SJCRH30 (cell line): ENCODE results near the gene CFAP61. TPM values are rescaled to one million over a fixed set of nuclear protein-coding genes. Genes with fewer than 3 reads are reported as not detected.
"Not testable (repeated sequence)": the region's sequence is repeated elsewhere in the genome, so short reads cannot be mapped to it uniquely, and the experiment has no call there.

ENCODE experiments used
- DNase-seq, 2 experiments: peaks; one replicate each; pipeline ENCODE4 v3.0.0-alpha.2; 2015 to 2020
- H3K27ac ChIP-seq: fragments of 250-450 bp; sonication (Bioruptor Pico); 2 replicates; pipeline ENCODE4 v1.5.1; 2020; ENCODE audit warnings: mild to moderate bottlenecking, moderate library complexity
- H3K27me3 ChIP-seq: fragments of 250-450 bp; sonication (Bioruptor Pico); 2 replicates; pipeline ENCODE4 v1.5.1; 2020; ENCODE audit warnings: mild to moderate bottlenecking, moderate library complexity
- H3K36me3 ChIP-seq: fragments of 250-450 bp; sonication (Bioruptor Pico); 2 replicates; pipeline ENCODE4 v1.5.1; 2020; ENCODE audit warnings: mild to moderate bottlenecking, moderate library complexity
- H3K4me1 ChIP-seq: fragments of 250-450 bp; sonication (Bioruptor Pico); 2 replicates; pipeline ENCODE4 v1.5.1; 2020; ENCODE audit warnings: mild to moderate bottlenecking, moderate library complexity
- H3K4me3 ChIP-seq: fragments of 250-450 bp; sonication (Bioruptor Pico); 2 replicates; pipeline ENCODE4 v1.5.1; 2020; ENCODE audit warnings: mild to moderate bottlenecking, moderate library complexity
- H3K9me3 ChIP-seq: fragments of 250-450 bp; sonication (Bioruptor Pico); replicated peaks from 2 replicates; pipeline ENCODE4 v1.5.1; 2020; ENCODE audit warnings: mild to moderate bottlenecking, moderate library complexity
- total RNA-seq: library from RNA; depleted of rRNA; stranded (reverse); fragments of >200 nt; shearing (Covaris generic); gene quantifications from 2 replicates; pipeline ENCODE4 v1.2.3, GENCODE V29; 2014

The CFAP61 gene
- total RNA-seq, 1 experiment from 2014 or later, result 0.40 TPM

GRCh38 chr20:20226554-20226953, 174.2 kb downstream of the CFAP61 start:
- H3K4me3 ChIP-seq, result no peak overlapping the region
- DNase-seq, result no peak
- H3K4me1 ChIP-seq, result peaks cover 6% of the 10 kb centered on the region
- peaks cover 5% of the 10 kb centered on the region; the same call in 1 of the 2 replicates for H3K27me3 ChIP-seq
- no peaks in the 10 kb centered on the region for H3K36me3 ChIP-seq
- H3K9me3 ChIP-seq, result 0 out of 2 replicates have a peak, but pooled peaks cover 4% of the 10 kb centered on the region
- H3K27ac ChIP-seq, result no peak overlapping the region

DNA sequence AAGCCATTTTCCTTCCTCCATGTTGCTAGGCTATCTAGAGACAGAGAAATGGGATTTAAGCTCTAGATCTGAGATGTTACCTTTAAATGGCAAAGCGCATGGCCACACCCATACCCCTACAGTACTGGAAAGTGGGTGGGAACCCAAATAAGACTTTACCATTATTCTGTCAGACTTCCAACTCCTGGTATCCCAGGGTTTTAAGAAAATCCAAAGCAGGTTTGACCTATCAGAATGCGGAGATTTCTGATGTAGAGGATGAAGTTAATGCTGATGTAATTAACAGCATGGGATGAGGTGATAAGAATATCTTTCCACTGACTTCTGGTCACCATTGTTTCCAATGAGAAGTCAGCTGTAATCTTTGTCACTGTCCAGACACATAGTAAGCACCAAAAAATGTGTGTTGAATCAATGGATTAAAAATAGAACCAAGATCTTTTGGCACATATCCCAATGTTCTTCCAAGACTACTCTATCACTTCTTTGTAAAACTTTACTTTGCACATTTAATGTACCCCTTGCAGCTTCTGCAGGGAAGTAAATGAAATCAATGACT, 174.8 kb downstream of the CFAP61 start:
- no peaks in the 10 kb centered on the region for H3K36me3 ChIP-seq
- no peak for DNase-seq
- no peak overlapping the region for H3K27ac ChIP-seq
- H3K4me1 ChIP-seq, result peaks cover 6% of the 10 kb centered on the region
- H3K4me3 ChIP-seq, result no peak overlapping the region
- 0 out of 2 replicates have a peak, but pooled peaks cover 4% of the 10 kb centered on the region for H3K9me3 ChIP-seq
- peaks cover 5% of the 10 kb centered on the region; the same call in 1 of the 2 replicates for H3K27me3 ChIP-seq

DNA sequence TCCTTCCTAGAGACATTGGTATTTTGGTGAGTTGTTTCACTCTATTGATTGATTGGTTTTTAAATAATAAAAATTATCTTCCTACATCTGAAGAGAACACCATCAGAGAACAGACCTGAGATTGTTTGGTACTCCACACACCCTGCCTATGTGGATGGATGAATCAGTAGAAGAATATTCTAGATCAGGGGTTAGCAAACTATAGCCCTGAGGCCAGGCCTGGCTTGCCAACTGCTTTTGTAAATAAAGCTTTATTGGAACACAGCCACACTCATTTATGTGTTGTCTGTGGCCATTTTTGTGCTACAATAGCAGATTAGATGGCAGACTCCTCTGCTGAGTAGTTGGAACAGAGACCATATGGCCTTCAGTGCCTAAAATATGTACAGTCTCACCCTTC, 176.0 kb downstream of the CFAP61 start:
- Histone ChIP-seq H3K9me3 (0 out of 2 replicates have a peak, but pooled peaks cover 4% of the 10 kb centered on the region), H3K36me3 (no peaks in the 10 kb centered on the region), H3K4me1 (peaks cover 12% of the 10 kb centered on the region), H3K27ac (no peak overlapping the region), H3K27me3 (peaks cover under 1% of the 10 kb centered on the region; the same call in 1 of the 2 replicates), H3K4me3 (no peak overlapping the region)
- DNase-seq, result no peak

DNA sequence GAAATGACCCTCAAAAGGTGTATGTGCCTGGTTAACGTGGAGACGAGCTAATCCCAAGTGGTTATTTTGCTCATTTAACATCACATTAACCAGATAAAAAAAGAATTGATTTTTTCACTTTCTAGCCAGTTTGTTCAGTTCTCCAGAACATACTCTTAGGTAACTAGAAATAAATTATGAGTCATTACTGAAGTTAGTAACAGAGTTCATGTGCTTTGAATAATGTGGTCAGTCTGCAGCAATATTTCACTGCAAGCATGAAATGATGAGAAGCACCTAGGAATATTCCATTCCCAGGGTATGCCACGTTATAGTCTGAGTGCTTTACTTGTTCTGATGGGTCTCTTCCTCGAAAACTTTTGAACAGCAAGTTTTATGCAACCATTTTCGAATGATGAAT, 177.3 kb downstream of the CFAP61 start:
- Histone ChIP-seq H3K4me1 (peaks cover 10% of the 10 kb centered on the region), H3K36me3 (no peaks in the 10 kb centered on the region), H3K27me3 (no peaks in the 10 kb centered on the region; the same call in 1 of the 2 replicates), H3K9me3 (0 out of 2 replicates have a peak, but pooled peaks cover 4% of the 10 kb centered on the region), H3K27ac (no peak overlapping the region), H3K4me3 (no peak overlapping the region)
- DNase-seq, result no peak

DNA sequence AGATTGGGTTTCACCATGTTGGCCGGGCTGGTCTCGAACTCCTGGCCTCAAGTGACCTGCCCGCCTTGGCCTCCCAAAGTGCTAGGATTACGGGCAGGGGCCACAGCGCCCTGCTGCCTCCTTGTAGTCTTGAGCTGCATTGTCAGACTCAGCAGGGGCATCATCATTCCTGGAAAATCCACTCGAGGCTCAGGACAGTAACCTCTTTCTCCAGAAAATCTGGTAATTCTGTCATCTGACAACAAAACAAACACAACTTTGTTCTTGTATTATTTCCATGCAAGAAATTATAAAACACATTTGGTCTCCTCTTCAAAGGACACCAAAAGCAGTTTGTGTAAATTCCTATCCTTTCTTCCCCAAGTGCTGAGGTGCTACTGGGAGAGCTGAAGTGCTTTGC, 178.4 kb downstream of the CFAP61 start:
- no peak for DNase-seq
- H3K9me3 ChIP-seq, result 0 out of 2 replicates have a peak, but pooled peaks cover 4% of the 10 kb centered on the region

GRCh38 chr20:20231528-20232298, 179.4 kb downstream of the CFAP61 start:
- no peak overlapping the region for H3K27ac ChIP-seq
- 0 out of 2 replicates have a peak, but pooled peaks cover 1% of the 10 kb centered on the region for H3K9me3 ChIP-seq
- peaks cover 6% of the 10 kb centered on the region for H3K4me1 ChIP-seq
- no peaks in the 10 kb centered on the region for H3K27me3 ChIP-seq
- DNase-seq, result no peak
- no peaks in the 10 kb centered on the region for H3K36me3 ChIP-seq
- no peak overlapping the region for H3K4me3 ChIP-seq

More for the DNA sequence above, 178.4 kb downstream of the CFAP61 start:
- H3K4me1 ChIP-seq, result peaks cover 6% of the 10 kb centered on the region
- no peaks in the 10 kb centered on the region for H3K36me3 ChIP-seq
- H3K27ac ChIP-seq, result no peak overlapping the region
- no peak overlapping the region for H3K4me3 ChIP-seq
- H3K27me3 ChIP-seq, result no peaks in the 10 kb centered on the region; the same call in 1 of the 2 replicates

- peak; percentile 63 to 79 for DNase-seq
- H3K4me3 ChIP-seq, result peak overlapping the region; percentile 0; the same call in 1 of the 2 replicates
- H3K4me1 ChIP-seq, result peaks cover 9% of the 10 kb centered on the region
- no peaks in the 10 kb centered on the region for H3K36me3 ChIP-seq
- no peaks in the 10 kb centered on the region for H3K27me3 ChIP-seq
- H3K9me3 ChIP-seq, result no peaks in the 10 kb centered on the region
- H3K27ac ChIP-seq, result no peak overlapping the region
These were observed 180.7 kb downstream of the CFAP61 start for GRCh38 chr20:20233041-20233514.

DNA sequence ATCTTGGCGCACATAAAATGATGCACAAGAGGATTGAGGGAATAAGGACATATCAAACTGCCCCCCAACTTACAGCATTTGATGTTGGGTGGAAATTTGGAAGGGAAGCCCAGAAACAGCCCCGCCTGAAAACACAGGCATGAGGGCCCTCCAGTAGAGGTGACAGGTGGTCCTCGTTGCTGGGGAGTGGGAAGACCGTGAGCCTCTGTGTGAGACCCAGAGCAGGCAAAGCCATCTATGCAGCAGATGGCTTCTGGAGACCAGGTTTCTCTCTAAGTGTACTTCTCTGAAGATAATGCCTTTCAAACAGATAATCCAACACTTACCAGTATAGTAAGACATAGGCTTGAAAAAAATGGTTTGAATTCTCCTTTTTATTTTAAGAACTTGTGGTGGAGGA, 183.3 kb downstream of the CFAP61 start:
- no peak overlapping the region for H3K27ac ChIP-seq
- H3K27me3 ChIP-seq, result no peaks in the 10 kb centered on the region
- H3K4me3 ChIP-seq, result no peak overlapping the region
- DNase-seq, result no peak
- no peaks in the 10 kb centered on the region for H3K9me3 ChIP-seq
- no peaks in the 10 kb centered on the region for H3K36me3 ChIP-seq
- peaks cover 9% of the 10 kb centered on the region for H3K4me1 ChIP-seq

- H3K27me3 ChIP-seq, result no peaks in the 10 kb centered on the region
- no peak overlapping the region for H3K27ac ChIP-seq
- H3K4me1 ChIP-seq, result peaks cover 9% of the 10 kb centered on the region
- peak; percentile 45 to 80 for DNase-seq
- H3K9me3 ChIP-seq, result no peaks in the 10 kb centered on the region
- H3K36me3 ChIP-seq, result no peaks in the 10 kb centered on the region
- no peak overlapping the region for H3K4me3 ChIP-seq
These were observed 185.0 kb downstream of the CFAP61 start for GRCh38 chr20:20237093-20237959.

GRCh38 chr20:20241976-20242375, 189.6 kb downstream of the CFAP61 start:
- H3K4me3 ChIP-seq, result no peak overlapping the region
- H3K9me3 ChIP-seq, result no peaks in the 10 kb centered on the region
- H3K4me1 ChIP-seq, result 0 out of 2 replicates have a peak, but pooled peaks cover 3% of the 10 kb centered on the region
- no peak overlapping the region for H3K27ac ChIP-seq
- DNase-seq, result no peak
- no peaks in the 10 kb centered on the region for H3K27me3 ChIP-seq
- no peaks in the 10 kb centered on the region for H3K36me3 ChIP-seq

DNA sequence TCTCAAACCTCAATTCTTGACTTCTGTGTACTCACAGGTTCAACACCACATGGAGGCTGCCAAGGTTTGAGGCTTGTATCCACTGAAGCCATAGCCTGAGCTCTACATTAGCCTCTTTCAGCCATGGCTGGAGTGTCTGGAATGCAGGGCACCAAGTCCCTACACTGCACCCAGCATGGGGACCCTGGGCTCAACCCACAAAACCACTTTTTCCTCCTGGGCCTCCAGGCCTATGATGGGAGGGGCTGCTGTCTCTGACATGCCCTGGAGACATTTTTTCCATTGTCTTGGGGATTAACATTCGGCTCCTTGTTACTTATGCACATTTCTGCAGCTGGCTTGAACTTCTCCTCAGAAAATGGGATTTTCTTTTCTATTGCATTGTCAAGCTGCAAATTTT, 192.1 kb downstream of the CFAP61 start:
- not testable (repeated sequence) for DNase-seq, H3K4me3 ChIP-seq, H3K27me3 ChIP-seq, H3K9me3 ChIP-seq, H3K4me1 ChIP-seq, H3K36me3 ChIP-seq, H3K27ac ChIP-seq

- no peaks in the 10 kb centered on the region for H3K36me3 ChIP-seq
- no peak overlapping the region for H3K27ac ChIP-seq
- H3K4me1 ChIP-seq, result no peaks in the 10 kb centered on the region
- no peak overlapping the region for H3K4me3 ChIP-seq
- no peaks in the 10 kb centered on the region; the same call in 1 of the 2 replicates for H3K27me3 ChIP-seq
- no peaks in the 10 kb centered on the region for H3K9me3 ChIP-seq
- DNase-seq, result no peak
These were observed 194.8 kb downstream of the CFAP61 start for GRCh38 chr20:20246996-20247633.

GRCh38 chr20:20248620-20249200, 196.4 kb downstream of the CFAP61 start:
- Histone ChIP-seq H3K36me3 (no peaks in the 10 kb centered on the region), H3K27me3 (no peaks in the 10 kb centered on the region; the same call in 1 of the 2 replicates), H3K4me1 (no peaks in the 10 kb centered on the region), H3K9me3 (no peaks in the 10 kb centered on the region), H3K4me3 (no peak overlapping the region), H3K27ac (no peak overlapping the region)
- no peak for DNase-seq

DNA sequence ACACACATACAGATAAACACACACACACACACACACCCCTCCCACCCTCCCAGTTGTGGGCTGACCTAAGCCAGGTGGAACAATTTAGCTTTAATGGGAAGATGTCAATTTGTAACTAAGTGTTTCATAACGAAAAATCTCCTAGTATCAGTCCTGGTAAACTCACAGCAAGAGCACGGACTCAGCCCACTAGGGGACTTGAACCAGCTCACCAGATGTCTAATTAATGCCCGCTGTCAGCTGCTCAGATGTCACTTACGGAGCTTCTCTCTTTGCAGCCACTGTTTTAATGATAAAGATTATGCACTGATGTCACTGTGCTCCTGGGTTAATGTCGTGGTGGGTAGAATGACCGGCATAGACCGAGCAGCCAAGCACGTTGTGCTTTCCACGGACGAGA, 199.0 kb downstream of the CFAP61 start:
- Histone ChIP-seq H3K9me3 (no peaks in the 10 kb centered on the region), H3K4me3 (no peak overlapping the region), H3K27me3 (no peaks in the 10 kb centered on the region; the same call in 1 of the 2 replicates), H3K27ac (no peak overlapping the region), H3K4me1 (no peaks in the 10 kb centered on the region), H3K36me3 (no peaks in the 10 kb centered on the region)
- no peak for DNase-seq
